Subcutaneous abdominal adipose tissue (tissue), 5 donors: ENCODE measurements around the gene MYOZ3.

ENCODE experiments used
- H3K27ac ChIP-seq: one replicate; pipeline ENCODE4 v1.7.0; 2013; ENCODE audit warnings: low read depth, mild to moderate bottlenecking, inconsistent platforms, low read length, moderate library complexity
- H3K27me3 ChIP-seq, 5 donors: one replicate each; pipeline ENCODE4 v1.7.0; 2013; ENCODE audit warnings: low read length in 5 of 5, inconsistent platforms in 1 of 5; ENCODE audit not compliant: control insufficient read depth in 5 of 5, insufficient read depth in 4 of 5
- H3K36me3 ChIP-seq, 5 donors: one replicate each; pipeline ENCODE4 v1.7.0; 2013; ENCODE audit warnings: low read length in 5 of 5; ENCODE audit not compliant: control insufficient read depth in 5 of 5, insufficient read depth in 5 of 5
- H3K4me1 ChIP-seq, 5 donors: one replicate each; pipeline ENCODE4 v1.7.0; 2013; ENCODE audit warnings: low read length in 5 of 5, mild to moderate bottlenecking in 3 of 5, moderate library complexity in 1 of 5; ENCODE audit not compliant: control insufficient read depth in 5 of 5, insufficient read depth in 5 of 5
- H3K4me3 ChIP-seq, 5 donors: one replicate each; pipeline ENCODE4 v1.7.0; 2013; ENCODE audit warnings: low read length in 5 of 5, low read depth in 1 of 5
- H3K9ac ChIP-seq, 5 donors: one replicate each; pipeline ENCODE4 v1.7.0; 2013; ENCODE audit warnings: low read length in 5 of 5, mild to moderate bottlenecking in 4 of 5, moderate library complexity in 3 of 5
- H3K9me3 ChIP-seq, 5 donors: one replicate each; pipeline ENCODE4 v1.7.0; 2013; ENCODE audit warnings: low read length in 5 of 5; ENCODE audit not compliant: control insufficient read depth in 5 of 5
- donor health status: healthy.
- donor health status: healthy.
- donor health status: healthy.
- donor health status: healthy.
- donor health status: healthy.

MYOZ3 gene

GRCh38 chr5:150625831-150626746 lies 35.0 kb upstream of the MYOZ3 start:
- no peaks in the 10 kb centered on the region for H3K27me3 ChIP-seq
- H3K9me3 ChIP-seq, result no peaks in the 10 kb centered on the region
- H3K4me3 ChIP-seq, result peak overlapping the region; percentile 75 to 89 (median 81)
- peaks cover 8 to 85% (median 71%) of the 10 kb centered on the region in 5 donors for H3K4me1 ChIP-seq
- peak overlapping the region; percentile 58 to 97 (median 95) for H3K9ac ChIP-seq
- H3K27ac ChIP-seq, result peak overlapping the region; percentile 94
- peaks cover 0 to 13% (median 3%) of the 10 kb centered on the region in 5 donors for H3K36me3 ChIP-seq

- H3K9me3 ChIP-seq, result no peaks in the 10 kb centered on the region
- H3K4me1 ChIP-seq, result peaks cover 8 to 87% (median 77%) of the 10 kb centered on the region in 5 donors
- peak overlapping the region; percentile 38 to 89 (median 81) for H3K4me3 ChIP-seq
- peak overlapping the region; percentile 58 to 97 (median 95) for H3K9ac ChIP-seq
- H3K27me3 ChIP-seq, result no peaks in the 10 kb centered on the region
- H3K36me3 ChIP-seq, result peaks cover 0 to 20% (median 7%) of the 10 kb centered on the region in 5 donors
- H3K27ac ChIP-seq, result peak overlapping the region; percentile 94
Measured at GRCh38 chr5:150626853-150627276, 34.2 kb upstream of the MYOZ3 start.

- Histone ChIP-seq H3K9me3 (no peaks in the 10 kb centered on the region), H3K9ac (peak overlapping the region in 4 of 5 donors; percentile 8 to 97 (median 83)), H3K36me3 (peaks cover 0 to 21% (median 8%) of the 10 kb centered on the region in 5 donors), H3K27ac (peak overlapping the region; percentile 94), H3K4me3 (peak overlapping the region in 2 of 5 donors; percentile 2 to 20), H3K4me1 (peaks cover 8 to 85% (median 79%) of the 10 kb centered on the region in 5 donors), H3K27me3 (no peaks in the 10 kb centered on the region)
Measured at GRCh38 chr5:150627731-150628545, 33.1 kb upstream of the MYOZ3 start.

GRCh38 chr5:150628936-150629485 lies 32.0 kb upstream of the MYOZ3 start:
- H3K27ac ChIP-seq, result peak overlapping the region; percentile 94
- no peak overlapping the region for H3K4me3 ChIP-seq
- H3K27me3 ChIP-seq, result no peaks in the 10 kb centered on the region
- H3K9me3 ChIP-seq, result no peaks in the 10 kb centered on the region
- peak overlapping the region in 2 of 5 donors; percentile 34 to 39 for H3K9ac ChIP-seq
- peaks cover 8 to 78% (median 74%) of the 10 kb centered on the region in 5 donors for H3K4me1 ChIP-seq
- peaks cover 0 to 21% (median 8%) of the 10 kb centered on the region in 5 donors for H3K36me3 ChIP-seq

GRCh38 chr5:150630016-150630415 lies 31.0 kb upstream of the MYOZ3 start:
- H3K9me3 ChIP-seq, result no peaks in the 10 kb centered on the region
- H3K4me3 ChIP-seq, result no peak overlapping the region
- peaks cover 0 to 21% (median 8%) of the 10 kb centered on the region in 5 donors for H3K36me3 ChIP-seq
- peaks cover 7 to 74% (median 70%) of the 10 kb centered on the region in 5 donors for H3K4me1 ChIP-seq
- peak overlapping the region; percentile 94 for H3K27ac ChIP-seq
- H3K27me3 ChIP-seq, result no peaks in the 10 kb centered on the region
- H3K9ac ChIP-seq, result peak overlapping the region in 2 of 5 donors; percentile 21 to 39

DNA sequence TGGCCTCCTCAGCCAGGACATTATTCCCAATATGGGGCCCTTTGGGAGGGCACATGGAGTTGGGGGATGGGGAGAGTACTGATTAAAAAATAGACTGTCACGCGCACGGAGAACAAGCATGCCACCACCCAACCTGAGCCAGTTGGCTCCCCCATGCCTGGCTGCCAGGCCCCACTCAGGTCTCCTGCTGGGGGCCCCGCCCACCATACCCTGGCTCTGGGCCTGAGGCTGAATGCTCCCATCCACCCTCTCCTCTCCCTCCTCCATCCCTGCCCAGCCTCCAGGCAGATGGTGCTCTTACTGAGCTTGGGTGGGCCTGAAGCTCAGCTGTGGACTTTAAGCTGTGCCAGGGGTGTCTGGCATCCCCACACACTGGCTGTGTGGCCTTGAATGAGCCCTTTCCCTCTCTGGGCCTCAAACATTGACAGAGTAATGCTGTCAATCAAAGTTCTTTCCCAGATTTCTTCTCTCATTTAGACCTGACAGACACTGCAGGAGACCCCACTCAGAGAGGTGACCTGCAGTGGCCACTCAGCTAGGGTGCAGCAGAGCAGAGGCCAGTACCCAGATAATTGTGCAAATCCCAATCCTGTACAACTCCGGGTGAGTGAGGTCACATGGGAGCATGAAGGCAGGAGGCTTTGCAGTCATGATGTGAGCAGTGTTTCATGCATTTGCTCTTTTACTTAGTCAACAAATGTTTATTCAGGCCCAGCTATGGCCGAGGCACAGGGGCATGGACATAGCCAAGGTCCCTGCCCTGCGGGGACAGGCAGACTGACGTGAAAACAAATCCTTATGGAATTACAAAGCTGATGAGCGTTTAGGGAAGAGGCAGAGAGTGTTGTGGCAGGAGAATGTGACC lies 30.4 kb upstream of the MYOZ3 start:
- Histone ChIP-seq H3K9me3 (no peaks in the 10 kb centered on the region), H3K27me3 (no peaks in the 10 kb centered on the region), H3K36me3 (peaks cover 0 to 21% (median 8%) of the 10 kb centered on the region in 5 donors), H3K4me1 (peaks cover 8 to 77% (median 68%) of the 10 kb centered on the region in 5 donors), H3K9ac (peak overlapping the region in 1 of 5 donors; percentile 21), H3K4me3 (no peak overlapping the region), H3K27ac (peak overlapping the region; percentile 94)

DNA sequence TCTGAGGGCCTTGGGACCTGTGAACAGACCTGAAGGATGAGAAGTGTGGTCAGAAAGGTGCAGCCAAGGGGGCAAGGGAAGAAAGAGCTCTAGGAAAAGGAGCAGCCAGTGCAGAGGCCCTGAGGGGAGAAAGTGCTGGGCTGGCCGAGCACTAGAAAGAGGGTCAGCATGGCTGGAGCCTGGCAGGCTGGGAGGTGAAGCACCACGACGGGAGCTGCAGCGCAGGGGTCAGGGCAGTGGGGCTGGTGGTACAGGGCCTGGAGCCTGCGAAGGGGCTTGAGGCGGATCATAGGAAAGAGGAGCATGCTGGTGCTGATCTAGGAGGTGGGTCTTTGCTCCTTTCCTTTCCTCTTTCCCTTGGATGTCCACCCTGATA lies 29.7 kb upstream of the MYOZ3 start:
- Histone ChIP-seq H3K9me3 (no peaks in the 10 kb centered on the region), H3K27me3 (no peaks in the 10 kb centered on the region), H3K27ac (peak overlapping the region; percentile 35), H3K36me3 (peaks cover 0 to 21% (median 8%) of the 10 kb centered on the region in 5 donors), H3K9ac (peak overlapping the region in 1 of 5 donors; percentile 14), H3K4me3 (no peak overlapping the region), H3K4me1 (peaks cover 8 to 77% (median 66%) of the 10 kb centered on the region in 5 donors)

GRCh38 chr5:150632305-150633160 lies 28.5 kb upstream of the MYOZ3 start:
- Histone ChIP-seq H3K27ac (peak overlapping the region; percentile 24), H3K4me3 (no peak overlapping the region), H3K9me3 (no peaks in the 10 kb centered on the region), H3K36me3 (peaks cover 0 to 21% (median 8%) of the 10 kb centered on the region in 5 donors), H3K4me1 (peaks cover 3 to 69% (median 65%) of the 10 kb centered on the region in 5 donors), H3K27me3 (no peaks in the 10 kb centered on the region), H3K9ac (no peak overlapping the region)
